HG03342 (cell line): Measurements from ENCODE around the gene SORCS1.

Experiments
- ATAC-seq: cut with Tn5 transposase; IDR thresholded peaks from one replicate; pipeline ENCODE4 v1.9.1; 2021; ENCODE audit warnings: mild to moderate bottlenecking, moderate library complexity; ENCODE audit not compliant: unreplicated experiment

SORCS1 gene

GRCh38 chr10:106557951-106558733 is 606.4 kb downstream of the SORCS1 start:
- ATAC-seq, result no peak

GRCh38 chr10:106557053-106557452 is 607.5 kb downstream of the SORCS1 start:
- ATAC-seq, result no peak

- ATAC-seq, result no peak
These were observed 608.9 kb downstream of the SORCS1 start for GRCh38 chr10:106555599-106555998.

DNA sequence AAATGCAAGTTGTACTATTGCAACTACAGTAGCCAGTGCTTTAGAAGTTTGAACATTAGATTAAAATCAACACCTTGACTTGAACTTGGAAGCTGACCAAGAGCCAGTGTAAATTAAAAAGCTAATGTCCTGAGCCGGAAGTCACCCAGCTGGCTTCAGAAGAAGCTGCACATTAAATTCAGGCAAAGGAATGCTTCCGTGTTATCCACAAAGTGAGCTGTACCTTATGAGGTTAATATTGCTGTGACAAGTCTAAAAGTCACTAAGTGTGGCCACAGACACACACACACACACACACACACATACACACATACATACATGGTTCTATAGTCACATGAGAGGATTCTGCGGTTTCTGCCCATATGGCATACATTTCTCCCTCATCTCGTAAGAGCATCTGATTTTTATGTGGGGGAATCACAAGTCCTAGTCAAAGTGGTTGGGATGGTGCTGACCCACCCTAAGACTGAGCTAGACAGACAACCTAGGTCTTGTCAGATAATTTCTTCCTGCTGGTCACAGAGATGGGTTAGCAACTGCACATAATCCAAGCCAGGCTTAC is 612.9 kb downstream of the SORCS1 start:
- no peak for ATAC-seq

- ATAC-seq, result no peak
These were observed 615.7 kb downstream of the SORCS1 start for GRCh38 chr10:106548832-106549231.

DNA sequence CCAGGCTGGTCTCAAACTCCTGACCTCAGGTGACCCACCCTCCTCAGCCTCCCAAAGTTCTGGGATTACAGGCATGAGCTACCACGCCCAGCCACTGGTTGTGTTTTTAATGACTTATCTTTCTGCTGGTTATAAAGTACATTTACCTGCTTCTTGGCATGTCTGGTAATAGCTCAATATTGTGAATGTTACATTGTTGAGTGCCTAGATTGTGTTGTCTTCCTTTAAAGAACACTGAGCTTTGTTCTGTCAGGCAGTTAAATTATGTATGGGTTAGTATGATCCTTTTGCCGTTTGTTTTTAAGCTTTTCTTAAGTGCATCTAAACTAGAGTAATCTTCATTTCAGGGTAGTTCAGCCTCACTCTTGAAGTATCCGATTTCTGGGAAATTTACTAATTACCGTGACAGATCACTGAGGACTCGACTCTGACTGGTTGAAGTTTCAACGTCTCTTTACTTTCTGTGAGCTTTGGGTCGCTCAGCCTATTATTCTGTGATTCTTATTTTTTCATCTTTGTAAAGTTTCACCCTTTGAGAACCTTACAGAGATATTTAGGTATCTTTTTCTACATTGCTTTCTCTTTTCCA is 617.4 kb downstream of the SORCS1 start:
- ATAC-seq, result no peak

- ATAC-seq, result no peak
These were observed 622.0 kb downstream of the SORCS1 start for GRCh38 chr10:106542461-106542860.

DNA sequence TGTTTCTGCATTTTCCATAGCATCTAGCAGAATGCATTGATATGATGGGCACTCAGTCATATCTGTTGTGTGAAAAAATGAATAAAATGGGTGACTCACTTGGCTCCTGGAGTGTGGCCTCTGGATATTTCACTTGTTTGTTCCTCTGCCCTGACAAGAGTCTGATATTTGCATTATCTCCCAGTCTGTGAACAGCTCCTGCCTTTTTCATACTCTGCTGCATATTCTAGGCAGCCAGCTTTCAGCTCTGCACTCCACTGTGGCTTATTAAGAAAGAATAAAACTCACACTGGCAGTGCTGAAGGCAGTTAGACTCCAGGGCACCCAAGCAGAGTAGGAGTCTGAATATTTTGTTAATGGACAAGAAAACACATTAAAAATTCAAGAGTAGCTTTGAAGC is 623.9 kb downstream of the SORCS1 start:
- no peak for ATAC-seq

DNA sequence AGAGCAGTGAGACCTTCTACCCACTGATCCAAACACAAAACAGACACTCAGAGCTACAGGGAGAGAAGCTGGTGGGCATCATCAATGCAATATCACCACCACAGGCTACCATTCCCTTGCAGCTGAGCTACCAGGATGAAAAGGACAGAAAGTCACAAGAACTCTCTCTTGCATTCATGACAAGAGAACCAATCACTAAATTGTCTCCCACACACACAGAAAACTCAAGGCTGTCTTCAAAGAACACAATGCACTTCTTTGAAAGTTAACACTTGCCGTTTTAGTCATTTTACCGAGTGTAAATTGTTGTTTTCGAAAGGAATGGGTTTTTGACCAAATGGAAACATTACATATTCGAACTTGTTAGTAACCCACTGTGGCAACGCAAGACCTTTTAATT is 626.6 kb downstream of the SORCS1 start:
- ATAC-seq, result no peak

- ATAC-seq, result no peak
These were observed 629.1 kb downstream of the SORCS1 start for GRCh38 chr10:106535304-106535953.

DNA sequence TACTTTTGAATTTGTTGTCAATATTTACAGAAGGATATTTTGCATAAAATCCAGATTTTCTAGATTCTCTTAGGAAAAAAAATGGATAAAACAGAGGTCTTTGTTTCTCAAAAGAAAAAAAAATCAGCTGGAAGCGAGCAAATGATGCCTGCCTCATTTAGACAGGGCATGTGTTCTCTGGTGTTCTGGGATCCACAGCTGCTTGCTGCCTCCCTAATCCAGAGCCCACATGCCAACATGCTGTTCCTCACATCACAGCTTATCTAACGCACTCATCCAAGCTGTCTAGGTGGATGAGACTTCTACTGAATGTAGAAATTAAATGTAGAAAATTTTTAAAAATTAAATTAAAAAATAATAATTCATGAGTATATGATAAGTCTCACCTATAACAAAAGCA is 630.1 kb downstream of the SORCS1 start:
- ATAC-seq, result no peak

GRCh38 chr10:106528702-106529101 is 635.8 kb downstream of the SORCS1 start:
- no peak for ATAC-seq

DNA sequence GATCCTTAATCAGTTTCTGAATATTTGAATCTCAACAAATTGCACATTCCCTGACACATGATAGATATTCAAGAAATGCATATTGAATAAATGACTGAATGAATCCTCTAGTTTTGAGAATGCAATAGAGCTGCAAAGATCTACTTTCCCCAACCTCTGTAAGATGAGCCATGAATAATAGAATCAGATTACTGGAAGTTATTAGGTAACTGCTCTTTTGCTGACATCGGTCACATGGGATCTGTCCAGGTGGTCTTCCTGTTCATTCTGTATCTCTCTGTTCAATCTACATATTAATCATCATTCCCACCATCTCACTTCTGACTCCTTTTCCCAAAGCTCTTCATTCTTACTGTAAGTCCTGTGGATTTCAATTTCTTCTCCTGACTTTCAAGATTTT is 638.7 kb downstream of the SORCS1 start:
- ATAC-seq, result no peak
